Trophoblast cell (in vitro differentiated cells and primary cell): ENCODE measurements around the gene NT5C2.
"Not testable (repeated sequence)": the region's sequence is repeated elsewhere in the genome, so short reads cannot be mapped to it uniquely, and the experiment has no call there.

Experiments used
- DNase-seq, 2 donors: peaks; one replicate each; pipeline ENCODE4 v3.0.0-alpha.2; 2016
- H2AFZ ChIP-seq: 2 replicates; pipeline ENCODE4 v1.6.1; 2013; ENCODE audit warnings: low read length, moderate library complexity, mild to moderate bottlenecking; ENCODE audit not compliant: insufficient read depth, poor library complexity
- H2AK5ac ChIP-seq: 2 replicates; pipeline ENCODE4 v1.6.1; 2013; ENCODE audit warnings: mild to moderate bottlenecking, low read length
- H2BK120ac ChIP-seq: 2 replicates; pipeline ENCODE4 v1.6.1; 2013; ENCODE audit warnings: low read length, mild to moderate bottlenecking, moderate library complexity; ENCODE audit not compliant: insufficient read depth, poor library complexity
- H2BK12ac ChIP-seq: 2 replicates; pipeline ENCODE4 v1.6.1; 2013; ENCODE audit warnings: mild to moderate bottlenecking, low read length, moderate library complexity
- H2BK5ac ChIP-seq: 2 replicates; pipeline ENCODE4 v1.6.1; 2013; ENCODE audit warnings: low read length, low read depth, moderate library complexity, mild to moderate bottlenecking; ENCODE audit not compliant: poor library complexity
- H3K14ac ChIP-seq: 2 replicates; pipeline ENCODE4 v1.6.1; 2013; ENCODE audit warnings: mild to moderate bottlenecking, low read length
- H3K18ac ChIP-seq: 2 replicates; pipeline ENCODE4 v1.6.1; 2013; ENCODE audit warnings: mild to moderate bottlenecking, low read length
- H3K23ac ChIP-seq: 2 replicates; pipeline ENCODE4 v1.6.1; 2013; ENCODE audit warnings: low read length
- H3K27ac ChIP-seq: 2 replicates; pipeline ENCODE4 v1.5.1; 2013; ENCODE audit warnings: low read depth, mild to moderate bottlenecking, inconsistent platforms, low read length, moderate library complexity
- H3K27me3 ChIP-seq: 2 replicates; pipeline ENCODE4 v1.6.1; 2013; ENCODE audit warnings: inconsistent platforms, mild to moderate bottlenecking, low read length, moderate library complexity; ENCODE audit not compliant: insufficient read depth
- H3K36me3 ChIP-seq, 2 experiments: 1 replicate in 1 of 2; 2 replicates in 1 of 2; pipeline ENCODE4 v1.6.1; 2013; ENCODE audit warnings: low read length in 2 of 2, mild to moderate bottlenecking in 2 of 2, moderate library complexity in 1 of 2; ENCODE audit not compliant: insufficient read depth in 2 of 2, control insufficient read depth in 1 of 2
- H3K4ac ChIP-seq: 2 replicates; pipeline ENCODE4 v1.6.1; 2013; ENCODE audit warnings: low read depth, mild to moderate bottlenecking, low read length, moderate library complexity
- H3K4me1 ChIP-seq, 2 experiments: 1 replicate in 1 of 2; 2 replicates in 1 of 2; pipeline ENCODE4 v1.6.1; 2013; ENCODE audit warnings: low read length in 2 of 2, mild to moderate bottlenecking in 2 of 2, moderate library complexity in 1 of 2; ENCODE audit not compliant: insufficient read depth in 2 of 2, control insufficient read depth in 1 of 2
- H3K4me2 ChIP-seq: 2 replicates; pipeline ENCODE4 v1.6.1; 2013; ENCODE audit warnings: inconsistent platforms, mild to moderate bottlenecking, low read length, moderate library complexity
- H3K4me3 ChIP-seq: 2 replicates; pipeline ENCODE4 v1.5.1; 2013; ENCODE audit warnings: mild to moderate bottlenecking, low read depth, low read length, inconsistent platforms
- H3K79me1 ChIP-seq: one replicate; pipeline ENCODE4 v1.6.1; 2013; ENCODE audit warnings: low read length
- H3K79me2 ChIP-seq: 2 replicates; pipeline ENCODE4 v1.6.1; 2013; ENCODE audit warnings: low read length, mild to moderate bottlenecking; ENCODE audit not compliant: control insufficient read depth, insufficient read depth, poor library complexity
- H3K9ac ChIP-seq: 2 replicates; pipeline ENCODE4 v1.6.1; 2013; ENCODE audit warnings: mild to moderate bottlenecking, low read length
- H3K9me3 ChIP-seq: 2 replicates; pipeline ENCODE4 v1.6.1; 2013; ENCODE audit warnings: low read depth, mild to moderate bottlenecking, control low read depth, inconsistent platforms, low read length; ENCODE audit not compliant: insufficient read depth
- H4K12ac ChIP-seq: 2 replicates; pipeline ENCODE4 v1.6.1; 2013; ENCODE audit warnings: low read depth, mild to moderate bottlenecking, low read length, moderate library complexity
- H4K8ac ChIP-seq: 2 replicates; pipeline ENCODE4 v1.6.1; 2013; ENCODE audit warnings: low read depth, mild to moderate bottlenecking, low read length, moderate library complexity
- H4K91ac ChIP-seq: one replicate; pipeline ENCODE4 v1.6.1; 2013; ENCODE audit warnings: low read depth, mild to moderate bottlenecking, low read length, moderate library complexity
- WGBS: extraction: QIAGEN DNeasy Blood & Tissue Kit; methylation state at CpG from one replicate; pipeline ENCODE4 v1.1.7; 2013; ENCODE audit warnings: missing lambda C conversion rate; ENCODE audit not compliant: insufficient read length, insufficient coverage; ENCODE audit errors: extremely low coverage; 5-methylcytosine and 5-hydroxymethylcytosine counted together

NT5C2 gene

DNA sequence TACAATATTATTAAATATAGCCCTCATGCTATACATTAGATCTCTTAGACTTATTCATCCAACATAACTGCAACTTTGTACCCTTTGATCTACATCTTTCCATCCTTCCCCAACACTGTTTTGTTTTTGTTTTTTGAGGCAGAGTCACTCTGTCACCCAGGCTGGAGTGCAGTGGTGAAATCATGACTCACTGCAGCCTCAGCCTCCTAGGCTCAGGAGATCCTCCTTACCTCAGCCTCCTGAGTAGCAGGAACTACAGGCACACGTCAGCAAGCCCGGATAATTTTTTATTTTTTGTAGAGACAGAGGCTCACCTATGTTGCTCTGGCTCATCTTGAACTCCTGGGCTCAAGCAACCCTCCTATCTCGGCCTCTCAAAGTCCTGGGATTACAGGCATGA, 53.3 kb downstream of the NT5C2 start:
- no peak overlapping the region for H4K12ac ChIP-seq
- H3K4me3 ChIP-seq = no peak overlapping the region
- no peak overlapping the region for H2AK5ac ChIP-seq
- H2BK5ac ChIP-seq = no peak overlapping the region
- no peak overlapping the region for H3K27ac ChIP-seq
- H3K4me1 ChIP-seq = no peaks in the 10 kb centered on the region
- H2BK12ac ChIP-seq = no peak overlapping the region
- no peak overlapping the region for H3K18ac ChIP-seq
- peaks cover 7 to 10% of the 10 kb centered on the region in 2 experiments for H3K36me3 ChIP-seq
- no peaks in the 10 kb centered on the region for H3K27me3 ChIP-seq
- no peak overlapping the region for H4K8ac ChIP-seq
- no peak overlapping the region for H3K4me2 ChIP-seq
- no peak overlapping the region for H2BK120ac ChIP-seq
- DNase-seq = peak; percentile 45 to 57
- H3K14ac ChIP-seq = no peak overlapping the region
- H2AFZ ChIP-seq = no peak overlapping the region
- no peak overlapping the region for H3K4ac ChIP-seq
- no CpG with 5 or more reads among the region's 3 CpGs for WGBS
- H3K79me2 ChIP-seq = no peaks in the 10 kb centered on the region
- H3K23ac ChIP-seq = no peak overlapping the region
- H4K91ac ChIP-seq = no peak overlapping the region
- H3K9me3 ChIP-seq = no peaks in the 10 kb centered on the region
- H3K79me1 ChIP-seq = no peaks in the 10 kb centered on the region
- no peak overlapping the region for H3K9ac ChIP-seq

DNA sequence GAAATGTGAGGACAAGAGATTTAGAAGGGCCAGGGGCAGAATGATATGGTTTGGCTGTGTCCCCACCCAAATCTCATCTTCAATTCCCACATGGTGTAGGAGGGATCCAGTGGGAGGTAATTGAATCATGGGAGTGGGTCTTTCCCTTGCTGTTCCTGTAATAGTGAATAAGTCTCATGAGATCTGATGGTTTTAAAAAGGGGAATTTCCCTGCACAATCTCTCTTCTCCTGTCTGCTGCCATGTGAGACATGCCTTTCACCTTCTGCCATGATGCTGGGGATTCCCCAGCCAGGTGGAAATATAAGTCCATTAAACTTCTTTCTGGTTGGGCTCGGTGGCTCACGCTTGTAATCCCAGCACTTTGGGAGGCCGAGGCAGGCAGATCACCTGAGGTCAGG, 57.9 kb downstream of the NT5C2 start:
- H3K18ac ChIP-seq, H3K27ac ChIP-seq, H3K23ac ChIP-seq, H3K4me1 ChIP-seq, H2AK5ac ChIP-seq, H2AFZ ChIP-seq, H2BK5ac ChIP-seq, H4K8ac ChIP-seq, DNase-seq, H3K4me2 ChIP-seq, H3K9me3 ChIP-seq, H2BK12ac ChIP-seq, H2BK120ac ChIP-seq, H3K4me3 ChIP-seq, H3K14ac ChIP-seq, H3K79me2 ChIP-seq, H4K12ac ChIP-seq, H3K27me3 ChIP-seq, H4K91ac ChIP-seq, H3K79me1 ChIP-seq, H3K9ac ChIP-seq, H3K4ac ChIP-seq: not testable (repeated sequence)
- peaks cover 16 to 21% of the 10 kb centered on the region in 2 experiments for H3K36me3 ChIP-seq
- no CpG with 5 or more reads among the region's 3 CpGs for WGBS

DNA sequence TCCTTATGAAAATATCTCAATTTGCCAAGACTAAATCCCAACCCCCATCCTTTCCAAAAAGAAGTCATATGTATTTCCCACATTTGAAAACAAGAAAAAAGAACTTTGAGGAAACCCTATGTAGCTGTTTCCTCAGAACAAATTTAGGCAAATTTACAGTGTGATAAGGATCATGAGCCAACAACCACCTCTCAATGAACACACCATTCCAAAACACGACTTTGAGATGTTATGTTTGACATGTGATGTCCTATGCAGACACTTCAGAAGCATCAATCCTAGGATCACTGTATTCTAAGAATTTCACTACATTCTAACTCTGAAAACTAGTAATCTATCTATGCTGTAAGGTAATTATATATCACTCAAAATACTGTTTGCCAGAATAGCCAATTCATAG, 62.2 kb downstream of the NT5C2 start:
- no peak overlapping the region for H3K27ac ChIP-seq
- H2AFZ ChIP-seq = no peak overlapping the region
- H3K36me3 ChIP-seq = peaks cover 13 to 23% of the 10 kb centered on the region in 2 experiments
- H3K14ac ChIP-seq = no peak overlapping the region
- H2BK12ac ChIP-seq = no peak overlapping the region
- no CpG with 5 or more reads among the region's 1 CpG for WGBS
- H3K27me3 ChIP-seq = no peaks in the 10 kb centered on the region
- no peak overlapping the region for H2AK5ac ChIP-seq
- H4K91ac ChIP-seq = no peak overlapping the region
- no peak overlapping the region for H2BK5ac ChIP-seq
- DNase-seq = no peak
- no peaks in the 10 kb centered on the region for H3K79me1 ChIP-seq
- no peak overlapping the region for H3K4me3 ChIP-seq
- no peaks in the 10 kb centered on the region for H3K4me1 ChIP-seq
- H3K9me3 ChIP-seq = peaks cover 2% of the 10 kb centered on the region
- no peak overlapping the region for H3K4ac ChIP-seq
- no peak overlapping the region for H3K23ac ChIP-seq
- no peak overlapping the region for H3K4me2 ChIP-seq
- H4K8ac ChIP-seq = no peak overlapping the region
- no peak overlapping the region for H2BK120ac ChIP-seq
- H3K18ac ChIP-seq = no peak overlapping the region
- no peak overlapping the region for H3K9ac ChIP-seq
- no peaks in the 10 kb centered on the region for H3K79me2 ChIP-seq
- no peak overlapping the region for H4K12ac ChIP-seq

DNA sequence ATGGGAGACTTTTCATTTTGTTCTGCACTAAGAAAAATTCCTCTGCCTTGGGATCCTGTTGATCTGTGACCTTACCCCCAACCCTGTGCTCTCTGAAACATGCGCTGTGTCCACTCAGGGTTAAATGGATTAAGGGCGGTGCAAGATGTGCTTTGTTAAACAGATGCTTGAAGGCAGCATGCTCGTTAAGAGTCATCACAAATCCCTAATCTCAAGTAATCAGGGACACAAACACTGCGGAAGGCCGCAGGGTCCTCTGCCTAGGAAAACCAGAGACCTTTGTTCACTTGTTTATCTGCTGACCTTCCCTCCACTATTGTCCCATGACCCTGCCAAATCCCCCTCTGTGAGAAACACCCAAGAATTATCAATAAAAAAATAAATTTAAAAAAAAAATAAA, 62.9 kb downstream of the NT5C2 start:
- not testable (repeated sequence) for H3K79me2 ChIP-seq, H2BK12ac ChIP-seq, H3K18ac ChIP-seq, H3K9ac ChIP-seq, H3K27me3 ChIP-seq, H3K4me3 ChIP-seq, DNase-seq, H3K4me2 ChIP-seq, H2BK5ac ChIP-seq, H3K27ac ChIP-seq, H3K23ac ChIP-seq, H3K14ac ChIP-seq, H4K91ac ChIP-seq, H3K4me1 ChIP-seq, H2BK120ac ChIP-seq, H2AK5ac ChIP-seq, H2AFZ ChIP-seq, H3K79me1 ChIP-seq, H4K12ac ChIP-seq, H4K8ac ChIP-seq, H3K9me3 ChIP-seq, H3K4ac ChIP-seq
- peaks cover 13 to 19% of the 10 kb centered on the region in 2 experiments for H3K36me3 ChIP-seq
- WGBS = no CpG with 5 or more reads among the region's 5 CpGs
